GM12864 (cell line): ENCODE measurements around the gene ITGB1BP2.

Source experiments
- DNase-seq: peaks from one replicate; pipeline ENCODE4 v3.0.0-alpha.2; 2011; ENCODE audit warnings: low read depth
- H3K4me3 ChIP-seq: 2 replicates; pipeline ENCODE4 v1.5.1; 2011; ENCODE audit warnings: mild to moderate bottlenecking, low read depth, low read length, control low read depth
- CTCF ChIP-seq: IDR thresholded peaks from 2 replicates; pipeline ENCODE4 v1.5.1; 2011; ENCODE audit warnings: low read depth, mild to moderate bottlenecking, moderate library complexity, low read length, control low read depth, inconsistent platforms; ENCODE audit errors: missing control alignments

ITGB1BP2 gene

GRCh38 chrX:71301195-71301924 lies at the start of gene ITGB1BP2:
Gene ITGB1BP2 (plus strand): TSS chrX:71301750. CDS start chrX:71301807, 57 bp downstream.
- no peak within 1 kb of the TSS for H3K4me3 ChIP-seq
- TF ChIP-seq CTCF: no peak
- no peak for DNase-seq

- no peak for DNase-seq
- no peak overlapping the region; the same call in 1 of the 2 replicates for H3K4me3 ChIP-seq
Measured at GRCh38 chrX:71252221-71252620, 49.3 kb upstream of the ITGB1BP2 start.

GRCh38 chrX:71253253-71254091 lies 48.1 kb upstream of the ITGB1BP2 start:
- peak; percentile 62 for TF ChIP-seq CTCF
- DNase-seq: no peak
- peak overlapping the region; percentile 83 for H3K4me3 ChIP-seq

More at GRCh38 chrX:71252221-71252620, 49.3 kb upstream of the ITGB1BP2 start:
- TF ChIP-seq CTCF: no peak

- H3K4me3 ChIP-seq: peak within 1 kb of the TSS; percentile 83
- DNase-seq: peak; percentile 41
- no peak for TF ChIP-seq CTCF
Measured at GRCh38 chrX:71254092-71254963, 47.2 kb upstream of the ITGB1BP2 start, which contains the start of gene ZMYM3. Gene ZMYM3 (minus strand): TSS chrX:71254140. CDS start chrX:71253255, 885 bp downstream.

GRCh38 chrX:71256051-71256450 lies 45.5 kb upstream of the ITGB1BP2 start:
- H3K4me3 ChIP-seq: no peak overlapping the region

More at GRCh38 chrX:71256051-71256450, 45.5 kb upstream of the ITGB1BP2 start:
- TF ChIP-seq CTCF: no peak
- no peak for DNase-seq
